ENCODE data around the gene ADARB1. TPM values are rescaled to one million over a fixed set of nuclear protein-coding genes. Genes with fewer than 3 reads are reported as not detected.
"Not testable (repeated sequence)": the region's sequence is repeated elsewhere in the genome, so short reads cannot be mapped to it uniquely, and the experiment has no call there.

The ADARB1 gene
- total RNA-seq, 1 donor from 2014 or later = 14.5 TPM

DNA sequence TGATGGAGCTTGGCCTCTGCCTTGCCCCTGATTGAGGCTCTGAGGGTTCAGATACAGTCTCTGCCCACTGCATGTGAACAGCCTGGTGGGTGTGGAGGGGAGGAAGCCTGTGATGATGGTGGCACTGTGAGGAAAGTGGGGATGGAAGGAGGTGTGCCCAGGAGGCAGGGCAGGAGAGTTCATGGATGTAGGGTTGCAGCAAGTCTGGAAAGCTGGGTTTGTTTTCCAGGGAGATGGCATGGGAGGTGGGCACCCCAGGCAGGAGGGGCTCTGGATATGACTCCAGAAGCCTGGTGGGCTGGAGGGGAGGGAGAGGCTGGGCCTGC lies 63.2 kb downstream of the ADARB1 start:
- Mint-ChIP-seq H3K9me3 (ENCODE audit: unreplicated experiment) (no peaks in the 10 kb centered on the region), H3K27ac (ENCODE audit: unreplicated experiment) (no peak overlapping the region), H3K27me3 (ENCODE audit: unreplicated experiment) (peaks cover 7% of the 10 kb centered on the region), H3K4me3 (ENCODE audit: unreplicated experiment) (no peak overlapping the region), H3K4me1 (ENCODE audit: unreplicated experiment) (peaks cover 9% of the 10 kb centered on the region), H3K36me3 (ENCODE audit: low read depth, unreplicated experiment) (no peaks in the 10 kb centered on the region)
- DNase-seq (ENCODE audit: low spot score) = no peak
- TF ChIP-seq CTCF (IDR thresholded peaks at IDR 0.05; ENCODE audit: unreplicated experiment) = no peak

DNA sequence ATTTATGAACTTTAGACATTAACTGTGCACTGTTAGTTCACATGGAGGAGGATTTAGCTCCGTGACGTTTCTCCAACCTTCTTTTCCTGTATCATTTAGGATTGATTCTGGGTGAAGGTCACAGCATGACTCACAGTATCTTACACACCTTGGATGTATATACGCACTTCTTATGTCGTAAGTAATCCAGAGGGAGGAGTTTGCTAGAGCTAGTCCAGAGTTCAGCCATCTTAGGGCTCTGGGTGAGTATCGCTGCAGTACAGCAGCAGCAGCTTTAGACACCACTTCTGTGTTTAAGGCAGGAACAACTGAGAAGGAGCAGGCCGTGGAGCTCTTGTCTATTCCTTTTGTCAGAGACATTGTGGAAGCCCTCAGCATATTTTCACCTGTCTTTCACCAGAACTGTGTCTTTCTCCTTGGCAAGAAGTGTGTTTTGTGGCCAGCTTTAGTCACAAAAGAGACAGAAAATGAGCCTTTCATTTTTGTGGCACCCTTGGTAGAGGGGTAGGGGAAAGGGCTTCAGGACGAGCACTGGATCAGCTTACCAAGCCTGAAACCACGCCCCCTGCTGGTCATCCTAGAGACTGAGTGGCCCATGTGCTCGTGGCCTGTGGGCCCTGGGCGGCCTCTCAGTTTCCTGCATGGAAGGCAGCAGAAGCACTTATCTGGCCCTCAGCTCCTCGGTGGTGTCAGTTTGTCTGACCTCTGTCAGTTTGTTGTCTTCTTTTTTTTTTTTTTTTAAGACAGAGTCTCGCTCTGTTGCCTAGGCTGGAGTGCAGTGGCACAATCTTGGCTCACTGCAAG lies 64.0 kb downstream of the ADARB1 start:
- Mint-ChIP-seq H3K27me3 (ENCODE audit: unreplicated experiment) (peaks cover 3% of the 10 kb centered on the region), H3K9me3 (ENCODE audit: unreplicated experiment) (no peaks in the 10 kb centered on the region), H3K27ac (ENCODE audit: unreplicated experiment) (no peak overlapping the region), H3K36me3 (ENCODE audit: low read depth, unreplicated experiment) (no peaks in the 10 kb centered on the region), H3K4me1 (ENCODE audit: unreplicated experiment) (peaks cover under 1% of the 10 kb centered on the region), H3K4me3 (ENCODE audit: unreplicated experiment) (no peak overlapping the region)
- TF ChIP-seq CTCF (IDR thresholded peaks at IDR 0.05; ENCODE audit: unreplicated experiment) = peak; percentile 91
- DNase-seq (ENCODE audit: low spot score) = peak; percentile 83

- H3K36me3 Mint-ChIP-seq (ENCODE audit: low read depth, unreplicated experiment); H3K4me3 Mint-ChIP-seq (ENCODE audit: unreplicated experiment); DNase-seq (ENCODE audit: low spot score); H3K4me1 Mint-ChIP-seq (ENCODE audit: unreplicated experiment); H3K27ac Mint-ChIP-seq (ENCODE audit: unreplicated experiment); H3K27me3 Mint-ChIP-seq (ENCODE audit: unreplicated experiment); H3K9me3 Mint-ChIP-seq (ENCODE audit: unreplicated experiment): not testable (repeated sequence)
Observed at GRCh38 chr21:45139003-45139360, 64.6 kb downstream of the ADARB1 start.

GRCh38 chr21:45139473-45139872 lies 65.1 kb downstream of the ADARB1 start:
- no peak for TF ChIP-seq CTCF (IDR thresholded peaks at IDR 0.05; ENCODE audit: unreplicated experiment)
- peaks cover 4% of the 10 kb centered on the region for H3K27me3 Mint-ChIP-seq (ENCODE audit: unreplicated experiment)
- DNase-seq (ENCODE audit: low spot score) = no peak
- H3K4me3 Mint-ChIP-seq (ENCODE audit: unreplicated experiment) = no peak overlapping the region
- peaks cover 5% of the 10 kb centered on the region for H3K36me3 Mint-ChIP-seq (ENCODE audit: low read depth, unreplicated experiment)
- no peaks in the 10 kb centered on the region for H3K4me1 Mint-ChIP-seq (ENCODE audit: unreplicated experiment)
- H3K9me3 Mint-ChIP-seq (ENCODE audit: unreplicated experiment) = no peaks in the 10 kb centered on the region
- no peak overlapping the region for H3K27ac Mint-ChIP-seq (ENCODE audit: unreplicated experiment)

GRCh38 chr21:45140346-45140940 lies 66.1 kb downstream of the ADARB1 start:
- no peak overlapping the region for H3K27ac Mint-ChIP-seq (ENCODE audit: unreplicated experiment)
- TF ChIP-seq CTCF (IDR thresholded peaks at IDR 0.05; ENCODE audit: unreplicated experiment) = peak; percentile 58
- peak; percentile 80 for DNase-seq (ENCODE audit: low spot score)
- no peaks in the 10 kb centered on the region for H3K4me1 Mint-ChIP-seq (ENCODE audit: unreplicated experiment)
- no peaks in the 10 kb centered on the region for H3K9me3 Mint-ChIP-seq (ENCODE audit: unreplicated experiment)
- H3K4me3 Mint-ChIP-seq (ENCODE audit: unreplicated experiment) = no peak overlapping the region
- peaks cover 4% of the 10 kb centered on the region for H3K27me3 Mint-ChIP-seq (ENCODE audit: unreplicated experiment)
- peaks cover 9% of the 10 kb centered on the region for H3K36me3 Mint-ChIP-seq (ENCODE audit: low read depth, unreplicated experiment)

GRCh38 chr21:45140944-45141343 lies 66.6 kb downstream of the ADARB1 start:
- H3K4me3 Mint-ChIP-seq (ENCODE audit: unreplicated experiment); DNase-seq (ENCODE audit: low spot score); H3K9me3 Mint-ChIP-seq (ENCODE audit: unreplicated experiment); H3K4me1 Mint-ChIP-seq (ENCODE audit: unreplicated experiment); H3K27ac Mint-ChIP-seq (ENCODE audit: unreplicated experiment); H3K27me3 Mint-ChIP-seq (ENCODE audit: unreplicated experiment); H3K36me3 Mint-ChIP-seq (ENCODE audit: low read depth, unreplicated experiment): not testable (repeated sequence)

Data from endothelial cell (in vitro differentiated cells).